Activated B cell treated with CpG ODN at 0.5 μM for 24 hours (primary cell): ENCODE results near the gene MALT1. TPM values are rescaled to one million over a fixed set of nuclear protein-coding genes. Genes with fewer than 3 reads are reported as not detected.

ENCODE experiments used
- ATAC-seq: fragments of 200-7000 bp; cut with Tn5 transposase; one replicate; pipeline ENCODE4 v1.10.0; 2021; ENCODE audit warnings: low read depth, mild to moderate bottlenecking, moderate library complexity
- CTCF ChIA-PET: fragments of 350-600 bp; sonication (Branson Sonifier 250); formaldehyde crosslinking; loops from one replicate; lab custom pipeline; 2021; ENCODE audit warnings: antibody characterized with exemption; lab: Charles Lee
- POLR2A ChIA-PET: fragments of 350-600 bp; sonication (Branson Sonifier 250); formaldehyde crosslinking; loops from one replicate; lab custom pipeline; 2021; ENCODE audit warnings: antibody characterized with exemption; lab: Charles Lee
- DNase-seq: peaks from one replicate; pipeline ENCODE4 v3.0.0; 2022
- H3K27ac Mint-ChIP-seq: one replicate; pipeline ENCODE4 v1.8.0; 2020; ENCODE audit warnings: mixed read lengths
- H3K27me3 Mint-ChIP-seq: one replicate; pipeline ENCODE4 v1.8.0; 2021; ENCODE audit warnings: mixed read lengths
- H3K36me3 Mint-ChIP-seq: one replicate; pipeline ENCODE4 v1.8.0; 2021; ENCODE audit warnings: low read depth, mixed read lengths
- H3K4me1 Mint-ChIP-seq: one replicate; pipeline ENCODE4 v1.8.0; 2021; ENCODE audit warnings: mixed read lengths
- H3K4me3 Mint-ChIP-seq: one replicate; pipeline ENCODE4 v1.8.0; 2020; ENCODE audit warnings: mild to moderate bottlenecking, mixed read lengths
- H3K9me3 Mint-ChIP-seq: one replicate; pipeline ENCODE4 v1.8.0; 2020; ENCODE audit warnings: mixed read lengths
- CTCF ChIP-seq: fragments of 200-600 bp; IDR thresholded peaks from one replicate; pipeline ENCODE4 v1.8.0; 2022; ENCODE audit warnings: antibody characterized with exemption, mild to moderate bottlenecking
- intact Hi-C: fragments of 100-400 bp; cut with micrococcal nuclease; formaldehyde crosslinking; loops from one replicate; pipeline ENCODE4 v1.15.1; 2024
- total RNA-seq: library from RNA; stranded (reverse); gene quantifications from 2 replicates; pipeline ENCODE4 v1.2.3, GENCODE V29; 2022

Gene MALT1
- total RNA-seq, 1 donor from 2014 or later: 75.6 TPM

- DNase-seq (no peak), ATAC-seq (no peak)
- H3K4me1 Mint-ChIP-seq: peaks cover 12% of the 10 kb centered on the region
- no peaks in the 10 kb centered on the region for H3K36me3 Mint-ChIP-seq
- no peak for TF ChIP-seq CTCF
- POLR2A ChIA-PET: no interaction called here
- H3K9me3 Mint-ChIP-seq: no peaks in the 10 kb centered on the region
- no peaks in the 10 kb centered on the region for H3K27me3 Mint-ChIP-seq
- H3K27ac Mint-ChIP-seq: no peak overlapping the region
- H3K4me3 Mint-ChIP-seq: no peak overlapping the region
- CTCF ChIA-PET: no interaction called here
- intact Hi-C loops: no loop called here
Observed at GRCh38 chr18:58632552-58632951, 38.7 kb upstream of the MALT1 start.

GRCh38 chr18:58633874-58634273 lies 37.4 kb upstream of the MALT1 start:
- Mint-ChIP-seq H3K27me3 (no peaks in the 10 kb centered on the region), H3K4me1 (peaks cover 25% of the 10 kb centered on the region), H3K9me3 (no peaks in the 10 kb centered on the region), H3K36me3 (no peaks in the 10 kb centered on the region), H3K4me3 (no peak overlapping the region), H3K27ac (no peak overlapping the region)
- intact Hi-C loops: no loop called here
- POLR2A ChIA-PET: interaction anchor here (0.5 kb wide), 1 partner anchor 23 kb away, joined by 3 read pairs; no protein-coding TSS in a partner anchor
- CTCF ChIA-PET: no interaction called here
- DNase-seq (no peak), ATAC-seq (no peak)
- no peak for TF ChIP-seq CTCF

GRCh38 chr18:58635891-58636290 lies 35.4 kb upstream of the MALT1 start:
- H3K4me1 Mint-ChIP-seq: peaks cover 27% of the 10 kb centered on the region
- H3K9me3 Mint-ChIP-seq: no peaks in the 10 kb centered on the region
- DNase-seq (no peak), ATAC-seq (no peak)
- POLR2A ChIA-PET: no interaction called here
- no peak overlapping the region for H3K27ac Mint-ChIP-seq
- no peak for TF ChIP-seq CTCF
- intact Hi-C loops: loop anchor here (5.0 kb wide), 1 partner anchor 36 kb away; the partner anchor contains the start of gene MALT1
- no peaks in the 10 kb centered on the region for H3K27me3 Mint-ChIP-seq
- CTCF ChIA-PET: no interaction called here
- H3K36me3 Mint-ChIP-seq: no peaks in the 10 kb centered on the region
- H3K4me3 Mint-ChIP-seq: no peak overlapping the region

- intact Hi-C loops: loop anchor here (5.0 kb wide), 1 partner anchor 35 kb away; the partner anchor contains the start of gene MALT1
- no peak for DNase-seq
- H3K36me3 Mint-ChIP-seq: no peaks in the 10 kb centered on the region
- no peak overlapping the region for H3K4me3 Mint-ChIP-seq
- no peak for ATAC-seq
- peaks cover 27% of the 10 kb centered on the region for H3K4me1 Mint-ChIP-seq
- no peaks in the 10 kb centered on the region for H3K9me3 Mint-ChIP-seq
- CTCF ChIA-PET: no interaction called here
- no peak overlapping the region for H3K27ac Mint-ChIP-seq
- TF ChIP-seq CTCF: no peak
- POLR2A ChIA-PET: interaction anchor here (0.6 to 3.8 kb wide), 3 partner anchors 21 to 34 kb away, joined by 3 to 19 read pairs (median 6); partner anchors contain the start of gene MALT1
- no peaks in the 10 kb centered on the region for H3K27me3 Mint-ChIP-seq
Observed at GRCh38 chr18:58637197-58637596, 34.1 kb upstream of the MALT1 start.

GRCh38 chr18:58637946-58638345 lies 33.3 kb upstream of the MALT1 start:
- DNase-seq (no peak), ATAC-seq (no peak)
- ChIA-PET CTCF (no interaction called here), POLR2A (interaction anchor here (1.9 to 3.8 kb wide), 2 partner anchors 20 to 33 kb away, joined by 6 to 19 read pairs; partner anchors contain the start of gene MALT1)
- TF ChIP-seq CTCF: no peak
- Mint-ChIP-seq H3K4me1 (peaks cover 27% of the 10 kb centered on the region), H3K27me3 (no peaks in the 10 kb centered on the region), H3K36me3 (no peaks in the 10 kb centered on the region), H3K9me3 (no peaks in the 10 kb centered on the region), H3K4me3 (no peak overlapping the region), H3K27ac (peak overlapping the region; percentile 59)
- intact Hi-C loops: loop anchor here (5.0 kb wide), 1 partner anchor 34 kb away; the partner anchor contains the start of gene MALT1
